Ishikawa (cell line): ENCODE data around the gene MC1R.

Experiments
- CEBPB ChIP-seq: IDR thresholded peaks from 2 replicates; pipeline ENCODE4 v1.6.1; 2012
- CREB1 ChIP-seq: IDR thresholded peaks from 2 replicates; pipeline ENCODE4 v1.6.1; 2012; ENCODE audit warnings: low read depth
- EGR1 ChIP-seq: IDR thresholded peaks from 2 replicates; pipeline ENCODE4 v1.6.1; 2012
- EP300 ChIP-seq: IDR thresholded peaks from 2 replicates; pipeline ENCODE4 v1.6.1; 2012; ENCODE audit warnings: borderline replicate concordance
- FOXM1 ChIP-seq: IDR thresholded peaks from 2 replicates; pipeline ENCODE4 v1.6.1; 2012; ENCODE audit warnings: low read depth, borderline replicate concordance
- MAX ChIP-seq: IDR thresholded peaks from 2 replicates; pipeline ENCODE4 v1.6.1; 2012
- NFIC ChIP-seq: IDR thresholded peaks from 2 replicates; pipeline ENCODE4 v1.6.1; 2012
- RAD21 ChIP-seq: IDR thresholded peaks from 2 replicates; pipeline ENCODE4 v1.6.1; 2012; ENCODE audit warnings: low read depth
- REST ChIP-seq: IDR thresholded peaks from 2 replicates; pipeline ENCODE4 v1.6.1; 2012; ENCODE audit warnings: low read depth, mild to moderate bottlenecking
- TAF1 ChIP-seq: IDR thresholded peaks from 2 replicates; pipeline ENCODE4 v1.6.1; 2012; ENCODE audit warnings: low read depth, mild to moderate bottlenecking
- TCF12 ChIP-seq: IDR thresholded peaks from 2 replicates; pipeline ENCODE4 v1.6.1; 2012; ENCODE audit warnings: low read depth
- TEAD4 ChIP-seq: IDR thresholded peaks from 2 replicates; pipeline ENCODE4 v1.6.1; 2012
- USF1 ChIP-seq: IDR thresholded peaks from 2 replicates; pipeline ENCODE4 v1.6.1; 2012
- YY1 ChIP-seq: IDR thresholded peaks from 2 replicates; pipeline ENCODE4 v1.6.1; 2012; ENCODE audit warnings: low read depth
- ZBTB7A ChIP-seq: IDR thresholded peaks from 2 replicates; pipeline ENCODE4 v1.6.1; 2012; ENCODE audit warnings: low read depth

The MC1R gene

GRCh38 chr16:89957216-89957785, 38.6 kb downstream of the MC1R start:
- no peak for TF ChIP-seq EP300
- no peak for TF ChIP-seq MAX

GRCh38 chr16:89958068-89958467, 39.4 kb downstream of the MC1R start:
- TF ChIP-seq TCF12 (no peak), USF1 (peak; percentile 94)

GRCh38 chr16:89958596-89958995, 39.9 kb downstream of the MC1R start:
- TF ChIP-seq EGR1: no peak
- TF ChIP-seq EP300: no peak
- no peak for TF ChIP-seq CEBPB
- no peak for TF ChIP-seq CREB1
- no peak for TF ChIP-seq MAX
- TF ChIP-seq TEAD4: no peak
- TF ChIP-seq USF1: peak; percentile 52

- TF ChIP-seq USF1 (no peak), YY1 (no peak), EGR1 (no peak), FOXM1 (no peak), NFIC (no peak), CEBPB (no peak), TCF12 (no peak), CREB1 (no peak), TAF1 (no peak)
Measured at GRCh38 chr16:89960966-89961365, 42.3 kb downstream of the MC1R start.

- TF ChIP-seq RAD21 (no peak), YY1 (no peak), FOXM1 (no peak), USF1 (no peak), CREB1 (no peak), TEAD4 (no peak), TAF1 (no peak), NFIC (no peak)
Measured at GRCh38 chr16:89961920-89962319, 43.3 kb downstream of the MC1R start.

GRCh38 chr16:89962754-89963498, 44.3 kb downstream of the MC1R start:
- TF ChIP-seq TAF1: no peak
- TF ChIP-seq ZBTB7A: no peak
- TF ChIP-seq REST: no peak
- TF ChIP-seq USF1: no peak
- no peak for TF ChIP-seq TEAD4
- no peak for TF ChIP-seq EGR1
- no peak for TF ChIP-seq MAX
- TF ChIP-seq CEBPB: no peak
- TF ChIP-seq RAD21: no peak

GRCh38 chr16:89964201-89964600, 45.5 kb downstream of the MC1R start:
- TF ChIP-seq TCF12 (no peak), REST (no peak), CREB1 (no peak), ZBTB7A (no peak), FOXM1 (no peak), CEBPB (no peak), EGR1 (no peak), MAX (no peak), RAD21 (no peak), EP300 (no peak), YY1 (no peak), TEAD4 (no peak), TAF1 (no peak), USF1 (no peak)
